WI38 (cell line): Measurements from ENCODE around the gene HPS4.
"Not testable (repeated sequence)": the region's sequence is repeated elsewhere in the genome, so short reads cannot be mapped to it uniquely, and the experiment has no call there.

Source experiments
- H3K4me3 ChIP-seq: 2 replicates; pipeline ENCODE4 v1.5.1; 2011; ENCODE audit warnings: low read depth, mild to moderate bottlenecking, control low read depth, low read length
- CTCF ChIP-seq: IDR thresholded peaks from 2 replicates; pipeline ENCODE4 v1.5.1; 2012; ENCODE audit warnings: low read depth, mild to moderate bottlenecking, control low read depth, low read length

The HPS4 gene

DNA sequence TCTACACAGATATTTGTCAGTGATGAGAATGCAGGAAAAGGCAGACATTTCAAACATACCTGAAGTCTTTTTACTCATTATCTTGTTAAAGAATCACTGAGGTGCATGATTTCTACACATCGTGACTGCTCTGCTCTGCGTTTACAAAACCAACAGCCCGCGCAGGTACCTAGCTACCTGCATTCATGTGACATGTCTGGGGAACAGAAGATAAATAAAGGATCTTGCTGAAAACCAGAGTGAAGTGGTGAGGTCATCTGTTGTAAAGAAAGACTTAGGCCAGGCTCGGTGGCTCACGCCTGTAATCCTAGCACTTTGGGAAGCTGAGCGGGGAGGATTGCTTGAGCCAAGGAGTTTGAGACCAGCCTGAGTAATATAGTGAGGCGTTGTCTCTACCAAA is 38.8 kb downstream of the HPS4 start:
- no peak overlapping the region for H3K4me3 ChIP-seq
- TF ChIP-seq CTCF = no peak

DNA sequence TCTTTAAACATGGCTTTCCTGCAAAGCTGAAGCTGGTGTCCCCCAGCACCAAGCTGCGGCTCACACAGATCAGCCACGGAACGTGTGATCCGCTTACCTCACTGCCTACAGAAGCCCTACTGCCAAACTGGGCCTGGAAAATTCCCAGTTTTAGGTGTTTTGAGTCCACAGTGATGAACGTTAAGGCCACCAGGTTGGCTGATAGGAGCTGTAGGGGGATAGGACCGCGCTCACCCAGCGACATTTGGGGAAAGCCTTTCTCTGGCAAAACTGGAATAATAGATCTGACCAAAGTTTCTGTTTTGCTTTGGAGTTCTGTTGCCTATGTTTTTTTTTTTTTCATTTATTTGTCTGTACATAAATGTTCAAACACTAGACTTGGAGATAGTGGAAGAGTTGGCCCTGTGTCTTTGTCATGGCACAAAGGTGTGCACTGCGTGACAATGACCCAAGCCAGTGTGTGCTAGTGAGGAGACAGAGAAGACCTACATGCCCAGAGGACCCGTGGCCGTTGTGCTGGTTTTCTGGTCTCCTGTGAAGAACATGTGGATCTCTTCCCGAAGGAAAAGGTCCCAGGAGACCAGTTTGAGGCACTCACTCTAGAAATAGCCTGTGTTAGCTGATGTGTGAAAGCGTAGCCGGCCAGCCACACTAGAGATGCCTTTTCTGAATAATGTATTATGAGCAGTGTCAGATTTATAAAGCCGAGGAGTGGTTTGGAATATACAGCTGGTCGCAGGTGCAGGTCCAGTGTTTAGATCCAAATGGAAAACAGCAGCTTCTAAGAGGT is 39.5 kb downstream of the HPS4 start:
- no peak overlapping the region for H3K4me3 ChIP-seq
- no peak for TF ChIP-seq CTCF

DNA sequence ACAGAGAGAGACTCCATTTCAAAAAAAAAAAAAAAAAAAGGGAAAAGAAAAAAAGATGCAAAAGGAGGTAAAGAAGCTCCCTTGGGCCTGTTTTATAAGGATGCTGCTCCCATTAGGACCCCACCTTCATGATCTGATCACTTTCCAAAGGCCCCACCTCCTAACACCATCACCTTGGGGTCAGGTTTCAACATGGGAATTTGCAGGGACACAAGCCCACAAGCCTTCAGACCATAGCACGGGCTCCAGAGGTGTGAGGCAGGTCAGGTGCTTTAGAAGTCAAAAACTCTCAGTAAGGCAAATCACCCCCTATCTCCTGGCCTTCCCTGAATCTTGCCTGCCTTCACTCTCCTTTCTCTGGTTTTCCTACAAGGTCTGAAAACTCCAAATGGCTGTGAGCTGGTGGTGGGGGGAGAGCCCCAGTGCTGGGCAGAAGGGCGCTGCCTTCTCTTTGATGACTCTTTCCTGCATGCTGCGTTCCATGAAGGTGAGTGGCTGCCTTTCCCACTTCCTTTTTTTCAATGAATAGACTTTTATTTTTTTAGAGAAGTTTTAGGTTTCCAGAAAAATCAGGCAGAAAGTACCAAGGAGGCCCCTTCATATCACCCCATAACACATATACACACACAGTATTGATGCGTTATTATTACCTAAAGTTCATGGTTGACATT is 41.4 kb downstream of the HPS4 start:
- H3K4me3 ChIP-seq = no peak overlapping the region
- TF ChIP-seq CTCF = no peak

GRCh38 chr22:26439559-26439958 is 44.0 kb downstream of the HPS4 start:
- no peak for TF ChIP-seq CTCF
- no peak overlapping the region for H3K4me3 ChIP-seq

DNA sequence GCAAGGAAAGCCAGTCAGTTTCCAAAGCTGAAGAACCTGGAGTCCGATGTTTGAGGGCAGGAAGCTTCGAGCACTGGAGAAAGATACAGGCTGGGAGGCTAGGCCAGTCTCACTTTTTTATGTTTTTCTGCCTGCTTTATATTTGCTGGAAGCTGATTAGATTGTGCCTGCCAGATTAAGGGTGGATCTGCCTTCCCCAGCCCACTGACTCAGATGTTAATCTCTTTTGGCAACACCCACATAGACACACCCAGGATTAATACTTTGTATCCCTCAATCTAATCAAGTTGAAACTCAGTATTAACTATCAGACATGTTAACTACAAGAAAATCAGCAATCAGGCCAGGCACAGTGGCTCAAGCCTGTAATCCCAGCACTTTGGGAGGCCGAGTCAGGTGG is 44.8 kb downstream of the HPS4 start:
- not testable (repeated sequence) for H3K4me3 ChIP-seq

- no peak overlapping the region for H3K4me3 ChIP-seq
- TF ChIP-seq CTCF = no peak
Measured at GRCh38 chr22:26437694-26438392, 45.7 kb downstream of the HPS4 start.

DNA sequence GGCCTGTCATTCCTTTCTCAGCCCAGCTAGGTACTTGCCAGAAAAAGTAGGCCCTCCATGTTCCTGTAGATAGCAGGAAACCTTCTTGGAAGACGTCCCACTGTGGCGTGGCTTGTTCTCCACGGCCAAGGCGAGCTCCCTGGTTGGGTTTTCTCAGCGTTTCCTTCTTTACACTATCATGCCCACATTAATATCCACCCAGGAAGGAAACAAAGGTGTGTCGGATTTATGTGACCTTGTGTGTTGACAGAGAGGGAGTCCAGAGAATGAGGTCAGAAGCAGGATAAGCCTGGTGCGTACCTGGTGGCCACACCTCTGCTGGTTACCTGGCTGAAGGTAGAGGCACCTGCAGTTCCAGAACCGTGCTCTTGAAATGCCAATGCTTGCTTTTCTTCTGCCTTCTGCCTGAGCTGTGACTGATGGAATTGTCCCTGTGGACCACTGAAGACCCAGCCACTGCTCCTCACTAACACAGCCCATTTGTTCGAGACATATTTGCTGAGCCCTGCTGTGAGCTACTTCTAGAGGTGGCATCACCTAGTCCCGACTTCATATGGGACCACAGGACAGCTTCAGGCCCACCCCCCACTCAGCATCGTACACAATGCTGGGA is 46.6 kb downstream of the HPS4 start:
- no peak overlapping the region for H3K4me3 ChIP-seq
- no peak for TF ChIP-seq CTCF
